ENCODE results near the gene CRIM1. TPM values are rescaled to one million over a fixed set of nuclear protein-coding genes. Genes with fewer than 3 reads are reported as not detected.

Gene CRIM1
- total and polyA plus RNA-seq, 2 experiments from 2014 or later: 10.5 to 36.4 TPM

GRCh38 chr2:36569267-36569856, 213.8 kb downstream of the CRIM1 start (continued):
- no peak for TF ChIP-seq JUNB (IDR thresholded peaks at IDR 0.05; ENCODE audit: unreplicated experiment)
- TF ChIP-seq ZNF331 (CRISPR knock-in tag; IDR thresholded peaks at IDR 0.05; ENCODE audit: low read depth): no peak
- no peak for TF ChIP-seq ETS1 (IDR thresholded peaks at IDR 0.05)
- TF ChIP-seq ZNF114 (CRISPR knock-in tag; IDR thresholded peaks at IDR 0.05): no peak
- TF ChIP-seq EZH2 (IDR thresholded peaks at IDR 0.05; ENCODE audit: low read depth, unreplicated experiment): no peak
- TF ChIP-seq REST (IDR thresholded peaks at IDR 0.05; ENCODE audit: unreplicated experiment): no peak
- TF ChIP-seq NANOG (IDR thresholded peaks at IDR 0.05; ENCODE audit: borderline replicate concordance): no peak

DNA sequence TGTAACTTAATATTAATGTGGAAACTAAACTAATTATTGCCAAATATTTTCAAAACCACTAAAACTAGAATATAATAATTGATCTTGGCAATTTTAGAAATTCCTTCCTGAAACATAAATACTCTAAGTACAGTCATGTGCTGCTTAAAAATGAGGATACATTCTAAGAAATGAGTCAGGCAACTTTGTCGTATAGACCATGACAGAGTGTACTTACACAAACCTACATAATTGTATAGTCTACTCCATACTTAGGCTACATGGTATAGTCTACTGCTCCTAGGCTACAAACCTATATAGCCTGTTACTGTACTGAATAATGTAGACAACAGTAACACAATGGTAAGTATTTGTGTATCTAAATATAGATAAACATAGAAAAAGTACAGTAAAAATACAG, 214.8 kb downstream of the CRIM1 start:
- Mint-ChIP-seq H3K36me3 (ENCODE audit: low read depth) (peaks cover 10% of the 10 kb centered on the region; the same call in 2 of the 3 replicates), H3K4me3 (no peak overlapping the region), H3K27ac (no peak overlapping the region), H3K27me3 (ENCODE audit: insufficient read depth, low read depth, poor library complexity) (no peaks in the 10 kb centered on the region), H3K4me1 (peaks cover 47% of the 10 kb centered on the region), H3K9me3 (no peaks in the 10 kb centered on the region; the same call in 2 of the 3 replicates)
- Histone ChIP-seq H3K36me3 (ENCODE audit: insufficient read depth) (no peaks in the 10 kb centered on the region), H3K27me3 (ENCODE audit: insufficient read depth) (no peaks in the 10 kb centered on the region), H3K4me1 (ENCODE audit: insufficient read depth) (peaks cover 44% of the 10 kb centered on the region), H3K4me2 (no peak overlapping the region), H3K27ac (ENCODE audit: low read depth) (no peak overlapping the region), H3K79me2 (replicated peaks; ENCODE audit: insufficient read depth) (peaks cover 17% of the 10 kb centered on the region; the same call in 1 of the 2 replicates), H3K9me2 (ENCODE audit: insufficient read depth) (no peaks in the 10 kb centered on the region), H3K4me3 (no peak overlapping the region), H4K20me1 (replicated peaks; ENCODE audit: insufficient read depth) (no peaks in the 10 kb centered on the region), H2AFZ (no peak overlapping the region), H3F3A (replicated peaks; ENCODE audit: low read depth) (no peaks in the 10 kb centered on the region)
- DNase-seq (ENCODE audit: low spot score) (no peak), ATAC-seq (no peak)
- TF ChIP-seq POLR2AphosphoS5 (IDR thresholded peaks at IDR 0.05; ENCODE audit: low read depth) (no peak), NANOG (IDR thresholded peaks at IDR 0.05; ENCODE audit: borderline replicate concordance) (no peak), STAT1 (IDR thresholded peaks at IDR 0.05; ENCODE audit: unreplicated experiment) (no peak), ZNF462 (CRISPR knock-in tag; IDR thresholded peaks at IDR 0.05) (no peak), REST (IDR thresholded peaks at IDR 0.05; ENCODE audit: unreplicated experiment) (no peak), EZH2 (IDR thresholded peaks at IDR 0.05; ENCODE audit: low read depth, unreplicated experiment) (no peak)
